ENCODE measurements around the gene KCNJ14. TPM values are rescaled to one million over a fixed set of nuclear protein-coding genes. Genes with fewer than 3 reads are reported as not detected.
A peak's percentile ranks its signal among the peaks of the same experiment; 100 is the strongest.

KCNJ14 gene
- total RNA-seq, 4 donors from 2014 or later = 4.2 to 4.7 (median 4.6) TPM

DNA sequence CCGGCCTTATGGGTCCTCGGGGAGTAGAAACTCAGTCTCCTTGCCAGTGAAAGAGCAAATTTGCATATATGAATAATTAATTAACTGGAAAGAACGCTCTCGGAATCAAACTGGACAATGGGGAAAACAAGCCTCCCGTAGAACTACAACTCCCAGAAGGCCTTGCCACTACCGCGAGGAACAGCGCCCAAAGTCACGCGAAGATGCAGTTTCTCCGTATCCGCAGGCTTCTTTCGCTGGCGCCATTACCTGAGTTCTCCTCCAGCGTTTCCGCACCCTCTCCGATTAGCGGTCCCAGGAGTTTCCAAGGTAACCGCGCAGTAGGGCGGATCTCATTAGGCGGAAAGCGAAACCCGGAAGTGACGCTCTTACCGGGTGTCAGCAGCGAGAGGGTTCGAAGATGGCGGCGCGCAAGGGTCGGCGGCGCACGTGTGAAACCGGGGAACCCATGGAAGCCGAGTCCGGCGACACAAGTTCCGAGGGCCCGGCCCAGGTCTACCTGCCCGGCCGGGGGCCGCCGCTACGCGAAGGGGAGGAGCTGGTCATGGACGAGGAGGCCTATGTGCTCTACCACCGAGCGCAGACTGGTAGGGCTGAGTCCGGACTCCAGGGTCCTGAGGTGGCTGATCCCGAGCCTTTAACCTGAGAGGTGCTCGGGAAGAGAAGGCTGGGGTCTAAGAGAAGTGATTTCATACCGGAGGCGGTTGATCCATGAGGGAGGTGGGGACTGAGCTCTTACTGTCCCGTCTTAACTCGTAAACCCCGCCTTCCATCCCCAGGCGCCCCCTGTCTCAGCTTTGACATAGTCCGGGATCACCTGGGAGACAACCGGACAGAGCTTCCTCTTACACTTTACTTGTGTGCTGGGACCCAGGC, 9.5 kb upstream of the KCNJ14 start, which contains the start of gene GRWD1:
Gene GRWD1, plus strand, starts transcription at position 378 of the 876 bp plus-strand sequence. Its CDS starts 23 bp downstream, at position 401.
- peak within 1 kb of the TSS; percentile 90 for H3K27ac ChIP-seq
- peaks cover 37% of the 10 kb centered on the region for H3K4me1 ChIP-seq
- DNase-seq (ENCODE audit: low spot score in 2 of 2) = peak; percentile 94 to 96
- under 1% methylated on average over 36 of the region's 61 CpGs for WGBS
- H3K36me3 ChIP-seq = peaks cover 34% of the 10 kb centered on the region
- H3K9me3 ChIP-seq = no peaks in the 10 kb centered on the region
- peak within 1 kb of the TSS; percentile 92 for H3K4me3 ChIP-seq
- H3K27me3 ChIP-seq = peaks cover 28% of the 10 kb centered on the region
- peak in 2 of 3 donors; percentile 30 to 79 for TF ChIP-seq POLR2AphosphoS5 (IDR thresholded peaks at IDR 0.05)
- TF ChIP-seq, protein P1, sequence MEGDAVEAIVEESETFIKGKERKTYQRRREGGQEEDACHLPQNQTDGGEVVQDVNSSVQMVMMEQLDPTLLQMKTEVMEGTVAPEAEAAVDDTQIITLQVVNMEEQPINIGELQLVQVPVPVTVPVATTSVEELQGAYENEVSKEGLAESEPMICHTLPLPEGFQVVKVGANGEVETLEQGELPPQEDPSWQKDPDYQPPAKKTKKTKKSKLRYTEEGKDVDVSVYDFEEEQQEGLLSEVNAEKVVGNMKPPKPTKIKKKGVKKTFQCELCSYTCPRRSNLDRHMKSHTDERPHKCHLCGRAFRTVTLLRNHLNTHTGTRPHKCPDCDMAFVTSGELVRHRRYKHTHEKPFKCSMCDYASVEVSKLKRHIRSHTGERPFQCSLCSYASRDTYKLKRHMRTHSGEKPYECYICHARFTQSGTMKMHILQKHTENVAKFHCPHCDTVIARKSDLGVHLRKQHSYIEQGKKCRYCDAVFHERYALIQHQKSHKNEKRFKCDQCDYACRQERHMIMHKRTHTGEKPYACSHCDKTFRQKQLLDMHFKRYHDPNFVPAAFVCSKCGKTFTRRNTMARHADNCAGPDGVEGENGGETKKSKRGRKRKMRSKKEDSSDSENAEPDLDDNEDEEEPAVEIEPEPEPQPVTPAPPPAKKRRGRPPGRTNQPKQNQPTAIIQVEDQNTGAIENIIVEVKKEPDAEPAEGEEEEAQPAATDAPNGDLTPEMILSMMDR (IDR thresholded peaks at IDR 0.05) = no peak

DNA sequence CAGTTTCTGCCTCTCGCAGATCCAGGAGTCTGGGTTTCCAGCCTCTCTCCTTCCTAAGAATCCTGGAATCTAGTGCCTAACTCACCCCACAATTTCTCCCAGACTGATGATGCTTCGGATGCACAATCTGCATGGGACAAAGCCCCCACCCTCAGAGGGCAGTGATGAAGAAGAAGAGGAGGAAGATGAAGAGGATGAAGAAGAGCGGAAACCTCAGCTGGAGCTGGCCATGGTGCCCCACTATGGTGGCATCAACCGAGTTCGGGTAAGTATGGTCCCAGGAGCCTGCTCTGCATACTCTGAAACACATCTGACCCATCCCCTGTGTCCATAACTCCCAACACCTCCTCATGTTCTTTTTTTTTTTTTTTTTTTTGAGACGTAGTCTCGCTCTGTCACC, 8.8 kb upstream of the KCNJ14 start:
- no peak for DNase-seq (ENCODE audit: low spot score in 2 of 2)
- H3K27ac ChIP-seq = no peak overlapping the region
- whole genome bisulfite sequencing = 83% methylated on average over 7 of the region's 7 CpGs
- peaks cover 26% of the 10 kb centered on the region for H3K27me3 ChIP-seq
- H3K36me3 ChIP-seq = peaks cover 42% of the 10 kb centered on the region
- peak overlapping the region; percentile 92 for H3K4me3 ChIP-seq
- TF ChIP-seq POLR2AphosphoS5 (IDR thresholded peaks at IDR 0.05) = no peak
- no peak for TF ChIP-seq POLR2A (IDR thresholded peaks at IDR 0.05)
- no peak for TF ChIP-seq EP300 (IDR thresholded peaks at IDR 0.05)
- TF ChIP-seq, protein P1 (IDR thresholded peaks at IDR 0.05) = no peak
- peaks cover 37% of the 10 kb centered on the region for H3K4me1 ChIP-seq
- no peaks in the 10 kb centered on the region for H3K9me3 ChIP-seq

DNA sequence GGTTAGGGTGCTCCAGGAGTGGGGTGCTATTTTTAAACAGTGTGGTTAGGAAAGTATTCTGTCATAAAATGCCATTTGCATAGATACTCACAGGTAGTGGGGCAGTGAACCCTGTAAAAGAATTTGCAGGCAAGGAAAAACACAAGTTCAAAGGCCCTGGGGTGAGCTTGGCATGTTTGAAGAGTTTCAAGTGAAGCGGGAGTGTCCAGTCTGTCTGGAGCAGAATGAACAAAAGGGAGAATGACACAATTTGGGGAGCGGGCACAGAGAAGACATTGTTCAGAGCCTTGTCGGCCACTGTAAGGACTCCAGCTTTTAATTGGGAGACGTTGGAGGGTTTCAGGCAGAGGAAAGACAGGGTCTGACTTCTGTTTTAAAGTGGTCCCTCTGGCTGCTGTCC, 6.8 kb upstream of the KCNJ14 start:
- H3K36me3 ChIP-seq = peaks cover 61% of the 10 kb centered on the region
- no peak overlapping the region for H3K4me3 ChIP-seq
- no peak for TF ChIP-seq EP300 (IDR thresholded peaks at IDR 0.05)
- TF ChIP-seq POLR2AphosphoS5 (IDR thresholded peaks at IDR 0.05) = no peak
- no peak for TF ChIP-seq POLR2A (IDR thresholded peaks at IDR 0.05)
- TF ChIP-seq, protein P1 (IDR thresholded peaks at IDR 0.05) = no peak
- peaks cover 6% of the 10 kb centered on the region for H3K27me3 ChIP-seq
- H3K9me3 ChIP-seq = no peaks in the 10 kb centered on the region
- WGBS = 91% methylated on average over 4 of the region's 4 CpGs
- H3K27ac ChIP-seq = no peak overlapping the region
- DNase-seq (ENCODE audit: low spot score in 2 of 2) = no peak
- H3K4me1 ChIP-seq = peaks cover 33% of the 10 kb centered on the region

DNA sequence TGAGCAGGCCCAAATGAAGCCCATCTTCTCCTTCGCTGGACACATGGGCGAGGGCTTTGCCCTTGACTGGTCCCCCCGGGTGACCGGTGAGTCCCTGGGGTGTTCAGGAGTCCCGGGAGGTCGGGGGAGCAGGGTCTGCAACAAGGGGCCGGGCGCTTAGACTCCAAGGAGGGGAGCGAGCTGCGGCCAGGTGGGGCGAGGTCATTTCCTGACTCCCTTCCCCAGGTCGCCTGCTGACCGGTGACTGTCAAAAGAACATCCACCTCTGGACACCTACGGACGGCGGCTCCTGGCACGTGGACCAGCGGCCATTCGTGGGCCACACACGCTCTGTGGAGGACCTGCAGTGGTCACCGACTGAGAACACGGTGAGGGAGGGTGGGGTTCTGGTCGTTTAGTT, 4.9 kb upstream of the KCNJ14 start:
- Histone ChIP-seq H3K36me3 (peaks cover 78% of the 10 kb centered on the region), H3K9me3 (no peaks in the 10 kb centered on the region), H3K4me1 (peaks cover 15% of the 10 kb centered on the region), H3K4me3 (no peak overlapping the region), H3K27ac (no peak overlapping the region), H3K27me3 (no peaks in the 10 kb centered on the region)
- WGBS = 92% methylated on average over 15 of the region's 23 CpGs
- DNase-seq (ENCODE audit: low spot score in 2 of 2) = no peak
- TF ChIP-seq POLR2A (IDR thresholded peaks at IDR 0.05) (no peak), EP300 (IDR thresholded peaks at IDR 0.05) (no peak), POLR2AphosphoS5 (IDR thresholded peaks at IDR 0.05) (no peak)
- TF ChIP-seq, protein P1 (IDR thresholded peaks at IDR 0.05) = no peak

DNA sequence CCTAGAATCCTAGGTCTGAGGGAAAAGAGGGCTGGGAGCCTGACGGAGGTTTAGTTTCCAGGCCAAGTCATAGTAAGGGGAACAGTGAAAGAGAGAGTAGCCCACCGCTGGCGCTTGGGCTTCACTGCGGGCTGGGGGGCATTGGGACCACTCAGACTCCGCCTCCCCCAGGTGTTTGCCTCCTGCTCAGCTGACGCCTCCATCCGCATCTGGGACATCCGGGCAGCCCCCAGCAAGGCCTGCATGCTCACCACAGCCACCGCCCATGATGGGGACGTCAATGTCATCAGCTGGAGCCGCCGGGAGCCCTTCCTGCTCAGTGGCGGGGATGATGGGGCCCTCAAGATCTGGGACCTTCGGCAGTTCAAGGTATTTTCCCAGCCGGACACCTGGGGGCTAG, 4.5 kb upstream of the KCNJ14 start:
- Histone ChIP-seq H3K27me3 (no peaks in the 10 kb centered on the region), H3K9me3 (no peaks in the 10 kb centered on the region), H3K4me1 (peaks cover 15% of the 10 kb centered on the region), H3K4me3 (no peak overlapping the region), H3K27ac (no peak overlapping the region), H3K36me3 (peaks cover 82% of the 10 kb centered on the region)
- TF ChIP-seq POLR2AphosphoS5 (IDR thresholded peaks at IDR 0.05) (no peak), POLR2A (IDR thresholded peaks at IDR 0.05) (no peak), EP300 (IDR thresholded peaks at IDR 0.05) (no peak)
- DNase-seq (ENCODE audit: low spot score in 2 of 2) = no peak
- WGBS = 88% methylated on average over 7 of the region's 15 CpGs
